GM23338 (cell line): ENCODE measurements around the gene HIVEP2. TPM values are rescaled to one million over a fixed set of nuclear protein-coding genes. Genes with fewer than 3 reads are reported as not detected.

Experiments used
- ATAC-seq: fragments of 200-7000 bp; cut with Tn5 transposase; 3 replicates; pipeline ENCODE4 v1.9.1; 2020
- DNase-seq: peaks from one replicate; pipeline ENCODE4 v3.0.0-alpha.2; 2015; ENCODE audit warnings: low spot score
- H2AFZ ChIP-seq: fragments of 200-600 bp; sonication (generic); 2 replicates; pipeline ENCODE4 v1.8.0; 2016; ENCODE audit warnings: antibody characterized with exemption, mild to moderate bottlenecking, moderate library complexity
- H3F3A ChIP-seq: fragments of 200-600 bp; sonication (generic); replicated peaks from 2 replicates; pipeline ENCODE4 v1.8.0; 2017; ENCODE audit warnings: antibody characterized with exemption, mixed run types, low read depth
- H3K27ac ChIP-seq: fragments of 200-600 bp; sonication (generic); 2 replicates; pipeline ENCODE4 v1.6.1; 2016; ENCODE audit warnings: low read depth
- H3K27me3 ChIP-seq: fragments of 200-600 bp; sonication (generic); 2 replicates; pipeline ENCODE4 v1.8.0; 2016; ENCODE audit warnings: mild to moderate bottlenecking, mixed run types, moderate library complexity; ENCODE audit not compliant: insufficient read depth
- H3K36me3 ChIP-seq: fragments of 200-600 bp; sonication (generic); 2 replicates; pipeline ENCODE4 v1.8.0; 2016; ENCODE audit warnings: mild to moderate bottlenecking; ENCODE audit not compliant: insufficient read depth
- H3K4me1 ChIP-seq: fragments of 200-600 bp; sonication (generic); 2 replicates; pipeline ENCODE4 v1.8.0; 2016; ENCODE audit warnings: mild to moderate bottlenecking, moderate library complexity; ENCODE audit not compliant: insufficient read depth
- H3K4me2 ChIP-seq: fragments of 200-600 bp; sonication (generic); 2 replicates; pipeline ENCODE4 v1.7.1; 2017; ENCODE audit warnings: mixed run types
- H3K4me3 ChIP-seq: fragments of 200-600 bp; sonication (generic); 2 replicates; pipeline ENCODE4 v1.6.1; 2016; ENCODE audit warnings: mixed run types
- H3K79me2 ChIP-seq: fragments of 200-600 bp; sonication (generic); replicated peaks from 2 replicates; pipeline ENCODE4 v1.8.0; 2017; ENCODE audit warnings: mild to moderate bottlenecking; ENCODE audit not compliant: insufficient read depth
- H3K9me2 ChIP-seq: fragments of 200-600 bp; sonication (generic); 2 replicates; pipeline ENCODE4 v1.8.0; 2017; ENCODE audit not compliant: insufficient read depth
- H4K20me1 ChIP-seq: fragments of 200-600 bp; sonication (generic); replicated peaks from 2 replicates; pipeline ENCODE4 v1.8.0; 2017; ENCODE audit warnings: mild to moderate bottlenecking; ENCODE audit not compliant: insufficient read depth
- H3K27ac Mint-ChIP-seq: 2 replicates; pipeline ENCODE4 v1.8.0; 2020; ENCODE audit warnings: inconsistent platforms, mild to moderate bottlenecking, moderate library complexity, mixed read lengths
- H3K27me3 Mint-ChIP-seq: 3 replicates; pipeline ENCODE4 v1.8.0; 2022; ENCODE audit warnings: low read depth, mild to moderate bottlenecking, moderate library complexity, mixed read lengths, inconsistent platforms; ENCODE audit not compliant: insufficient read depth, poor library complexity
- H3K36me3 Mint-ChIP-seq: 3 replicates; pipeline ENCODE4 v1.8.0; 2021; ENCODE audit warnings: low read depth, mild to moderate bottlenecking, inconsistent platforms, moderate library complexity, mixed read lengths
- H3K4me1 Mint-ChIP-seq: 3 replicates; pipeline ENCODE4 v1.8.0; 2020; ENCODE audit warnings: mild to moderate bottlenecking, inconsistent platforms, mixed read lengths
- H3K4me3 Mint-ChIP-seq: 3 replicates; pipeline ENCODE4 v1.8.0; 2021; ENCODE audit warnings: moderate library complexity, mild to moderate bottlenecking, inconsistent platforms, mixed read lengths
- H3K9me3 Mint-ChIP-seq: 3 replicates; pipeline ENCODE4 v1.8.0; 2020; ENCODE audit warnings: moderate library complexity, mild to moderate bottlenecking, inconsistent platforms, mixed read lengths
- CREB1 ChIP-seq: fragments of 250-450 bp; sonication (Bioruptor Pico); IDR thresholded peaks from 2 replicates; pipeline ENCODE4 v1.5.0; 2020; ENCODE audit warnings: low read depth, mild to moderate bottlenecking, moderate library complexity
- NANOG ChIP-seq: IDR thresholded peaks from 2 replicates; pipeline ENCODE4 v1.6.1; 2016; ENCODE audit warnings: antibody characterized with exemption, borderline replicate concordance
- REST ChIP-seq: IDR thresholded peaks from one replicate; pipeline ENCODE4 v1.6.1; 2018; ENCODE audit warnings: antibody characterized with exemption; ENCODE audit not compliant: unreplicated experiment
- ZNF114 ChIP-seq: fragments of 250-450 bp; sonication (Bioruptor Pico); IDR thresholded peaks from 2 replicates; pipeline ENCODE4 v1.5.0; 2020; ENCODE audit warnings: mild to moderate bottlenecking, moderate library complexity
- ZNF331 ChIP-seq: fragments of 250-450 bp; sonication (Bioruptor Pico); IDR thresholded peaks from 2 replicates; pipeline ENCODE4 v1.5.0; 2020; ENCODE audit warnings: low read depth, mild to moderate bottlenecking, moderate library complexity
- ZNF462 ChIP-seq: fragments of 250-450 bp; sonication (Bioruptor Pico); IDR thresholded peaks from 2 replicates; pipeline ENCODE4 v1.5.0; 2020; ENCODE audit warnings: mild to moderate bottlenecking, moderate library complexity
- polyA plus RNA-seq: library from polyadenylated mRNA; unstranded; fragments of >200 nt; fragmentation: Nextera tagmentation; extraction: Ambion mirVana; gene quantifications from 2 replicates; pipeline ENCODE4 v1.2.1, GENCODE V29; 2016
- total RNA-seq: library from RNA; depleted of rRNA; stranded (reverse); fragments of >200 nt; shearing (Covaris generic); gene quantifications from 2 replicates; pipeline ENCODE4 v1.2.3, GENCODE V29; 2014
- TF ChIP-seq, protein P1 (sequence below), 2 experiments: fragments of 200-600 bp in 1 of 2; sonication (generic) in 1 of 2; conservative IDR thresholded peaks; 2 replicates each; pipeline versions ENCODE4 v1.5.1 to v1.6.1; 2016 to 2017; ENCODE audit warnings: antibody characterized with exemption in 2 of 2, low read depth in 2 of 2, mild to moderate bottlenecking in 2 of 2, moderate library complexity in 1 of 2

The HIVEP2 gene
- total and polyA plus RNA-seq, 2 experiments from 2014 or later = 1.5 to 7.4 TPM

GRCh38 chr6:142740449-142740848 lies 204.5 kb downstream of the HIVEP2 start:
- Mint-ChIP-seq H3K27me3 (no peaks in the 10 kb centered on the region), H3K4me3 (no peak overlapping the region), H3K9me3 (no peaks in the 10 kb centered on the region), H3K4me1 (peaks cover 12% of the 10 kb centered on the region), H3K27ac (no peak overlapping the region), H3K36me3 (no peaks in the 10 kb centered on the region)
- Histone ChIP-seq H3K4me1 (no peaks in the 10 kb centered on the region; the same call in 1 of the 2 replicates), H3K79me2 (no peaks in the 10 kb centered on the region), H2AFZ (no peak overlapping the region), H3K36me3 (no peaks in the 10 kb centered on the region), H3K9me2 (peaks cover 13% of the 10 kb centered on the region; the same call in 1 of the 2 replicates), H3K4me3 (no peak overlapping the region), H4K20me1 (no peaks in the 10 kb centered on the region), H3K4me2 (no peak overlapping the region), H3K27me3 (no peaks in the 10 kb centered on the region), H3K27ac (no peak overlapping the region), H3F3A (no peaks in the 10 kb centered on the region)
- TF ChIP-seq CREB1 (CRISPR knock-in tag) = no peak
- TF ChIP-seq ZNF462 (CRISPR knock-in tag) = no peak
- TF ChIP-seq ZNF331 (CRISPR knock-in tag) = no peak
- DNase-seq = no peak
- no peak for ATAC-seq

DNA sequence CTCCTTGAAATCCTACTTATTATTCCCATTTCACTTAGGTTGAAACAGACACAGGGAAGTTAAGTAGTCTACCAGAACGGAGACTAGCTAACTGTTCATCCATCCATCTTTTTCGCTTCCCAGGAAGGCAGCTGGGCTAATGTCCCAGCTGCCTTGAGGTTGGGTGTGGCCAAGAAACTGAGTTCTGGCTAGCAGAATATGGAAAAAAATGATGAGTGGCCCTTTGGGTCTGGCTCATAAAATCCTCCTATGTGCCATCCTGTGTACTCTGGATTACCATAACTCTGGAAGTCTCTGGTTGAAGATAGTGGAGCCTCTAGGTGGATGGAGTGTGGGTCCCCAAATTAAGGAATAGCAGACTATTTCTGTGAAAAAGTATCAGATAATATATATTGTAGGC lies 206.2 kb downstream of the HIVEP2 start:
- H3K27me3 Mint-ChIP-seq = no peaks in the 10 kb centered on the region
- Histone ChIP-seq H4K20me1 (no peaks in the 10 kb centered on the region), H3F3A (no peaks in the 10 kb centered on the region), H2AFZ (no peak overlapping the region), H3K9me2 (peaks cover 13% of the 10 kb centered on the region; the same call in 1 of the 2 replicates), H3K36me3 (no peaks in the 10 kb centered on the region), H3K4me3 (no peak overlapping the region), H3K27me3 (no peaks in the 10 kb centered on the region), H3K4me1 (peaks cover 3% of the 10 kb centered on the region), H3K27ac (no peak overlapping the region), H3K79me2 (no peaks in the 10 kb centered on the region), H3K4me2 (no peak overlapping the region)
- peaks cover 15% of the 10 kb centered on the region for H3K4me1 Mint-ChIP-seq
- no peak overlapping the region for H3K27ac Mint-ChIP-seq
- H3K4me3 Mint-ChIP-seq = no peak overlapping the region
- H3K9me3 Mint-ChIP-seq = no peaks in the 10 kb centered on the region
- DNase-seq (no peak), ATAC-seq (no peak)
- H3K36me3 Mint-ChIP-seq = no peaks in the 10 kb centered on the region
- TF ChIP-seq NANOG (no peak), ZNF114 (CRISPR knock-in tag) (no peak), REST (no peak)
- TF ChIP-seq, protein P1, sequence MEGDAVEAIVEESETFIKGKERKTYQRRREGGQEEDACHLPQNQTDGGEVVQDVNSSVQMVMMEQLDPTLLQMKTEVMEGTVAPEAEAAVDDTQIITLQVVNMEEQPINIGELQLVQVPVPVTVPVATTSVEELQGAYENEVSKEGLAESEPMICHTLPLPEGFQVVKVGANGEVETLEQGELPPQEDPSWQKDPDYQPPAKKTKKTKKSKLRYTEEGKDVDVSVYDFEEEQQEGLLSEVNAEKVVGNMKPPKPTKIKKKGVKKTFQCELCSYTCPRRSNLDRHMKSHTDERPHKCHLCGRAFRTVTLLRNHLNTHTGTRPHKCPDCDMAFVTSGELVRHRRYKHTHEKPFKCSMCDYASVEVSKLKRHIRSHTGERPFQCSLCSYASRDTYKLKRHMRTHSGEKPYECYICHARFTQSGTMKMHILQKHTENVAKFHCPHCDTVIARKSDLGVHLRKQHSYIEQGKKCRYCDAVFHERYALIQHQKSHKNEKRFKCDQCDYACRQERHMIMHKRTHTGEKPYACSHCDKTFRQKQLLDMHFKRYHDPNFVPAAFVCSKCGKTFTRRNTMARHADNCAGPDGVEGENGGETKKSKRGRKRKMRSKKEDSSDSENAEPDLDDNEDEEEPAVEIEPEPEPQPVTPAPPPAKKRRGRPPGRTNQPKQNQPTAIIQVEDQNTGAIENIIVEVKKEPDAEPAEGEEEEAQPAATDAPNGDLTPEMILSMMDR (conservative IDR thresholded peaks at IDR 0.05; ENCODE audit: low read depth in 2 of 2) = no peak
